ENCODE results near the gene ADAMTS3. TPM values are rescaled to one million over a fixed set of nuclear protein-coding genes. Genes with fewer than 3 reads are reported as not detected.

Gene ADAMTS3
- total RNA-seq, 2 donors from 2014 or later: 2.3 to 5.4 TPM

- Histone ChIP-seq H3K4me1 (ENCODE audit: control insufficient read depth in 1 of 2, low read depth in 2 of 2) (peaks cover 0 to 1% of the 10 kb centered on the region in 2 donors), H3K4me3 (no peak overlapping the region), H3K27me3 (replicated peaks; ENCODE audit: insufficient read depth) (no peaks in the 10 kb centered on the region), H3K9me3 (no peaks in the 10 kb centered on the region), H3K36me3 (no peaks in the 10 kb centered on the region), H3K27ac (no peak overlapping the region)
- DNase-seq (ENCODE audit: low spot score) (no peak), ATAC-seq (ENCODE audit: insufficient number of reproducible peaks, low FRiP score, low read depth) (no peak)
- no peak for TF ChIP-seq CTCF (IDR thresholded peaks at IDR 0.05)
These were observed 145.0 kb downstream of the ADAMTS3 start for GRCh38 chr4:72424006-72424405.

GRCh38 chr4:72422416-72422815, 146.6 kb downstream of the ADAMTS3 start:
- H3K4me1 ChIP-seq (ENCODE audit: control insufficient read depth in 1 of 2, low read depth in 2 of 2): peaks cover 0 to 4% of the 10 kb centered on the region in 2 donors
- no peak for DNase-seq (ENCODE audit: low spot score)
- ATAC-seq (ENCODE audit: insufficient number of reproducible peaks, low FRiP score, low read depth): no peak
- TF ChIP-seq CTCF (IDR thresholded peaks at IDR 0.05): no peak
- H3K9me3 ChIP-seq: no peaks in the 10 kb centered on the region
- no peak overlapping the region for H3K4me3 ChIP-seq
- H3K27me3 ChIP-seq (replicated peaks; ENCODE audit: insufficient read depth): no peaks in the 10 kb centered on the region
- H3K27ac ChIP-seq: no peak overlapping the region
- H3K36me3 ChIP-seq: no peaks in the 10 kb centered on the region

GRCh38 chr4:72418458-72418857, 150.6 kb downstream of the ADAMTS3 start:
- peaks cover 0 to 4% of the 10 kb centered on the region in 2 donors for H3K4me1 ChIP-seq (ENCODE audit: control insufficient read depth in 1 of 2, low read depth in 2 of 2)
- H3K4me3 ChIP-seq: no peak overlapping the region
- DNase-seq (ENCODE audit: low spot score) (no peak), ATAC-seq (ENCODE audit: insufficient number of reproducible peaks, low FRiP score, low read depth) (no peak)
- H3K27me3 ChIP-seq (replicated peaks; ENCODE audit: insufficient read depth): no peaks in the 10 kb centered on the region
- H3K9me3 ChIP-seq: no peaks in the 10 kb centered on the region
- no peak overlapping the region for H3K27ac ChIP-seq
- H3K36me3 ChIP-seq: no peaks in the 10 kb centered on the region
- no peak for TF ChIP-seq CTCF (IDR thresholded peaks at IDR 0.05)

- H3K27ac ChIP-seq: no peak overlapping the region
- H3K27me3 ChIP-seq (replicated peaks; ENCODE audit: insufficient read depth): no peaks in the 10 kb centered on the region
- TF ChIP-seq CTCF (IDR thresholded peaks at IDR 0.05): no peak
- no peaks in the 10 kb centered on the region for H3K36me3 ChIP-seq
- ATAC-seq (ENCODE audit: insufficient number of reproducible peaks, low FRiP score, low read depth) (no peak), DNase-seq (ENCODE audit: low spot score) (no peak)
- H3K4me3 ChIP-seq: no peak overlapping the region
- H3K4me1 ChIP-seq (ENCODE audit: control insufficient read depth in 1 of 2, low read depth in 2 of 2): no peaks in the 10 kb centered on the region
- no peaks in the 10 kb centered on the region for H3K9me3 ChIP-seq
These were observed 158.9 kb downstream of the ADAMTS3 start for GRCh38 chr4:72410158-72410557.

- Histone ChIP-seq H3K36me3 (no peaks in the 10 kb centered on the region), H3K4me3 (no peak overlapping the region), H3K27ac (no peak overlapping the region), H3K27me3 (replicated peaks; ENCODE audit: insufficient read depth) (no peaks in the 10 kb centered on the region), H3K4me1 (ENCODE audit: control insufficient read depth in 1 of 2, low read depth in 2 of 2) (no peaks in the 10 kb centered on the region), H3K9me3 (no peaks in the 10 kb centered on the region)
- no peak for TF ChIP-seq CTCF (IDR thresholded peaks at IDR 0.05)
- ATAC-seq (ENCODE audit: insufficient number of reproducible peaks, low FRiP score, low read depth) (no peak), DNase-seq (ENCODE audit: low spot score) (no peak)
These were observed 160.5 kb downstream of the ADAMTS3 start for GRCh38 chr4:72408568-72408967.

All from thoracic aorta (tissue), 2 donors.